Measurements from ENCODE around the gene FBXO10. TPM values are rescaled to one million over a fixed set of nuclear protein-coding genes. Genes with fewer than 3 reads are reported as not detected.

Gene FBXO10
- total and polyA plus RNA-seq, 2 experiments from 2014 or later = 3.4 to 13.4 TPM

DNA sequence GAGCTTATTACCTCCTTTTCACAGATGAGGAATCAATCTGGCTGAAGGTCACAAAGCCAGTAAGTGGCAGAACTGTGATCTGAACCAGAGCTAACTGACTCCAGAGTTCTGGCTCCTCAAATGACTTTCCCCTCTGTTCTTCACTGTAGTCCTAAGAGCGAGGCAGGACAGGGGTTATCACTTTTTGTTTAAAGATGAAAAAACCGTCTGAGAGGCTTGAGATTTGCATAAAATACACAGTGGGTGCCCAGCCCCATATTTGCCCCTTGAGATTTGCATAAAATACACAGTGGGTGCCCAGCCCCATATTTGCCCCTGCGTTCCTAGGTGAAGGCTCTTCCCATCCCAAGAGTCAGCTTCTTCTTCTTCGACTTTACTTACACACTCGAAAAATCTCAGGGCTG lies 667 bp downstream of the FBXO10 start:
- Histone ChIP-seq H3K27me3 (ENCODE audit: insufficient read depth) (no peaks in the 10 kb centered on the region), H3K36me3 (ENCODE audit: insufficient read depth) (no peaks in the 10 kb centered on the region; the same call in 1 of the 2 replicates), H3K27ac (ENCODE audit: low read depth) (0 out of 2 replicates have a peak overlapping the region, but pooled peaks have one; percentile 19), H2AFZ (peak overlapping the region; percentile 98), H3F3A (replicated peaks; ENCODE audit: low read depth) (peaks cover 21% of the 10 kb centered on the region), H3K4me2 (peak overlapping the region; percentile 99), H3K9me2 (ENCODE audit: insufficient read depth) (no peaks in the 10 kb centered on the region), H3K4me1 (ENCODE audit: insufficient read depth) (peaks cover 22% of the 10 kb centered on the region), H3K79me2 (replicated peaks; ENCODE audit: insufficient read depth) (peaks cover 28% of the 10 kb centered on the region), H3K4me3 (peak overlapping the region; percentile 94), H4K20me1 (replicated peaks; ENCODE audit: insufficient read depth) (peaks cover 8% of the 10 kb centered on the region)
- H3K4me1 Mint-ChIP-seq = peaks cover 44% of the 10 kb centered on the region
- no peaks in the 10 kb centered on the region for H3K36me3 Mint-ChIP-seq (ENCODE audit: low read depth)
- peaks cover 9% of the 10 kb centered on the region for H3K27me3 Mint-ChIP-seq (ENCODE audit: insufficient read depth, low read depth, poor library complexity)
- DNase-seq (ENCODE audit: low spot score) = peak; percentile 19
- H3K27ac Mint-ChIP-seq = no peak overlapping the region; the same call in 1 of the 2 replicates
- no peaks in the 10 kb centered on the region for H3K9me3 Mint-ChIP-seq
- H3K4me3 Mint-ChIP-seq = peak overlapping the region; percentile 87
- TF ChIP-seq, protein P1, sequence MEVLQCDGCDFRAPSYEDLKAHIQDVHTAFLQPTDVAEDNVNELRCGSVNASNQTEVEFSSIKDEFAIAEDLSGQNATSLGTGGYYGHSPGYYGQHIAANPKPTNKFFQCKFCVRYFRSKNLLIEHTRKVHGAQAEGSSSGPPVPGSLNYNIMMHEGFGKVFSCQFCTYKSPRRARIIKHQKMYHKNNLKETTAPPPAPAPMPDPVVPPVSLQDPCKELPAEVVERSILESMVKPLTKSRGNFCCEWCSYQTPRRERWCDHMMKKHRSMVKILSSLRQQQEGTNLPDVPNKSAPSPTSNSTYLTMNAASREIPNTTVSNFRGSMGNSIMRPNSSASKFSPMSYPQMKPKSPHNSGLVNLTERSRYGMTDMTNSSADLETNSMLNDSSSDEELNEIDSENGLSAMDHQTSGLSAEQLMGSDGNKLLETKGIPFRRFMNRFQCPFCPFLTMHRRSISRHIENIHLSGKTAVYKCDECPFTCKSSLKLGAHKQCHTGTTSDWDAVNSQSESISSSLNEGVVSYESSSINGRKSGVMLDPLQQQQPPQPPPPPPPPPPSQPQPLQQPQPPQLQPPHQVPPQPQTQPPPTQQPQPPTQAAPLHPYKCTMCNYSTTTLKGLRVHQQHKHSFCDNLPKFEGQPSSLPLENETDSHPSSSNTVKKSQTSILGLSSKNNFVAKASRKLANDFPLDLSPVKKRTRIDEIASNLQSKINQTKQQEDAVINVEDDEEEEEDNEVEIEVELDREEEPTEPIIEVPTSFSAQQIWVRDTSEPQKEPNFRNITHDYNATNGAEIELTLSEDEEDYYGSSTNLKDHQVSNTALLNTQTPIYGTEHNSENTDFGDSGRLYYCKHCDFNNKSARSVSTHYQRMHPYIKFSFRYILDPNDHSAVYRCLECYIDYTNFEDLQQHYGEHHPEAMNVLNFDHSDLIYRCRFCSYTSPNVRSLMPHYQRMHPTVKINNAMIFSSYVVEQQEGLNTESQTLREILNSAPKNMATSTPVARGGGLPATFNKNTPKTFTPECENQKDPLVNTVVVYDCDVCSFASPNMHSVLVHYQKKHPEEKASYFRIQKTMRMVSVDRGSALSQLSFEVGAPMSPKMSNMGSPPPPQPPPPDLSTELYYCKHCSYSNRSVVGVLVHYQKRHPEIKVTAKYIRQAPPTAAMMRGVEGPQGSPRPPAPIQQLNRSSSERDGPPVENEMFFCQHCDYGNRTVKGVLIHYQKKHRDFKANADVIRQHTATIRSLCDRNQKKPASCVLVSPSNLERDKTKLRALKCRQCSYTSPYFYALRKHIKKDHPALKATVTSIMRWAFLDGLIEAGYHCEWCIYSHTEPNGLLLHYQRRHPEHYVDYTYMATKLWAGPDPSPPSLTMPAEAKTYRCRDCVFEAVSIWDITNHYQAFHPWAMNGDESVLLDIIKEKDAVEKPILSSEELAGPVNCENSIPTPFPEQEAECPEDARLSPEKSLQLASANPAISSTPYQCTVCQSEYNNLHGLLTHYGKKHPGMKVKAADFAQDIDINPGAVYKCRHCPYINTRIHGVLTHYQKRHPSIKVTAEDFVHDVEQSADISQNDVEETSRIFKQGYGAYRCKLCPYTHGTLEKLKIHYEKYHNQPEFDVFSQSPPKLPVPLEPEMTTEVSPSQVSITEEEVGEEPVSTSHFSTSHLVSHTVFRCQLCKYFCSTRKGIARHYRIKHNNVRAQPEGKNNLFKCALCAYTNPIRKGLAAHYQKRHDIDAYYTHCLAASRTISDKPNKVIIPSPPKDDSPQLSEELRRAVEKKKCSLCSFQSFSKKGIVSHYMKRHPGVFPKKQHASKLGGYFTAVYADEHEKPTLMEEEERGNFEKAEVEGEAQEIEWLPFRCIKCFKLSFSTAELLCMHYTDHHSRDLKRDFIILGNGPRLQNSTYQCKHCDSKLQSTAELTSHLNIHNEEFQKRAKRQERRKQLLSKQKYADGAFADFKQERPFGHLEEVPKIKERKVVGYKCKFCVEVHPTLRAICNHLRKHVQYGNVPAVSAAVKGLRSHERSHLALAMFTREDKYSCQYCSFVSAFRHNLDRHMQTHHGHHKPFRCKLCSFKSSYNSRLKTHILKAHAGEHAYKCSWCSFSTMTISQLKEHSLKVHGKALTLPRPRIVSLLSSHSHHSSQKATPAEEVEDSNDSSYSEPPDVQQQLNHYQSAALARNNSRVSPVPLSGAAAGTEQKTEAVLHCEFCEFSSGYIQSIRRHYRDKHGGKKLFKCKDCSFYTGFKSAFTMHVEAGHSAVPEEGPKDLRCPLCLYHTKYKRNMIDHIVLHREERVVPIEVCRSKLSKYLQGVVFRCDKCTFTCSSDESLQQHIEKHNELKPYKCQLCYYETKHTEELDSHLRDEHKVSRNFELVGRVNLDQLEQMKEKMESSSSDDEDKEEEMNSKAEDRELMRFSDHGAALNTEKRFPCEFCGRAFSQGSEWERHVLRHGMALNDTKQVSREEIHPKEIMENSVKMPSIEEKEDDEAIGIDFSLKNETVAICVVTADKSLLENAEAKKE (CRISPR knock-in tag; IDR thresholded peaks at IDR 0.05) = no peak
- TF ChIP-seq POLR2AphosphoS5 (IDR thresholded peaks at IDR 0.05; ENCODE audit: low read depth) (no peak), ZNF114 (CRISPR knock-in tag; IDR thresholded peaks at IDR 0.05) (no peak), EZH2phosphoT487 (IDR thresholded peaks at IDR 0.05; ENCODE audit: unreplicated experiment) (no peak), ZNF331 (CRISPR knock-in tag; IDR thresholded peaks at IDR 0.05; ENCODE audit: low read depth) (no peak), REST (IDR thresholded peaks at IDR 0.05; ENCODE audit: unreplicated experiment) (no peak)
- peak; percentile 14 for ATAC-seq

All from GM23338 (cell line).